PFSK-1 (cell line): ENCODE results near the gene SSH2.

Experiments
- FOXP2 ChIP-seq: optimal IDR thresholded peaks from 2 replicates; pipeline ENCODE3; 2011; ENCODE audit warnings: borderline replicate concordance, control low read depth, inconsistent platforms; ENCODE audit not compliant: insufficient read depth; ENCODE audit errors: extremely low read length, extremely low read depth
- POLR2AphosphoS5 ChIP-seq: IDR thresholded peaks from 2 replicates; pipeline ENCODE4 v1.6.1; 2012; ENCODE audit warnings: low read depth, mild to moderate bottlenecking, control low read depth, low read length, moderate library complexity
- SIN3A ChIP-seq: IDR thresholded peaks from 2 replicates; pipeline ENCODE4 v1.6.1; 2012; ENCODE audit warnings: mild to moderate bottlenecking, low read length, moderate library complexity, borderline replicate concordance; ENCODE audit not compliant: insufficient read depth
- TAF1 ChIP-seq: IDR thresholded peaks from 2 replicates; pipeline ENCODE4 v1.6.1; 2012; ENCODE audit warnings: low read length, control low read depth, borderline replicate concordance; ENCODE audit not compliant: insufficient read depth
- TF ChIP-seq, protein P1 (sequence below), 2 experiments: IDR thresholded peaks; 2 replicates each; pipeline versions ENCODE4 v1.6.1 to v1.8.0; 2011 to 2012; ENCODE audit warnings: low read depth in 2 of 2, low read length in 2 of 2, control low read depth in 1 of 2, inconsistent platforms in 1 of 2, mild to moderate bottlenecking in 1 of 2, moderate library complexity in 1 of 2; ENCODE audit not compliant: insufficient read depth in 1 of 2

The SSH2 gene

DNA sequence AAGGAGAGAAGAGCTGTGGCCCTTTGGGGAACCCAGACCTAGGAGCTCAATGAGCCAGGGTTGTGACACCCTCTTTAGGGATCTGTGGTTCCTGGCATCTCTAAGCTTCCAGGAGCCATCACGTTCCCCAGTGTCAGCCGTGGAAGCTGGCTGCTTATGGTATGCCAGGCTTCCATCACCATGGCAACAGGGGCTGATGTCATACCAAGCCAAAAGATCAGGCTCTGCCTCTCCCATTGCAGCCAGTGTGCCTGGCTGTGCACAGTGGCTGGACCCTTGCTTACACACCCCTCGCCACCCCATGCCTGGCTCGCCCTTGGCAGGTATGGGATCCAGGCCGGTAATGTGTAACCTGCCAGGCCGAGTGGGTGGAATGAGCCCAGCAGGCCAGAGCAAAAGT, 91.1 kb downstream of the SSH2 start:
- TF ChIP-seq SIN3A = no peak
- TF ChIP-seq FOXP2 = no peak
- no peak for TF ChIP-seq POLR2AphosphoS5
- TF ChIP-seq TAF1 = no peak
- TF ChIP-seq, protein P1, sequence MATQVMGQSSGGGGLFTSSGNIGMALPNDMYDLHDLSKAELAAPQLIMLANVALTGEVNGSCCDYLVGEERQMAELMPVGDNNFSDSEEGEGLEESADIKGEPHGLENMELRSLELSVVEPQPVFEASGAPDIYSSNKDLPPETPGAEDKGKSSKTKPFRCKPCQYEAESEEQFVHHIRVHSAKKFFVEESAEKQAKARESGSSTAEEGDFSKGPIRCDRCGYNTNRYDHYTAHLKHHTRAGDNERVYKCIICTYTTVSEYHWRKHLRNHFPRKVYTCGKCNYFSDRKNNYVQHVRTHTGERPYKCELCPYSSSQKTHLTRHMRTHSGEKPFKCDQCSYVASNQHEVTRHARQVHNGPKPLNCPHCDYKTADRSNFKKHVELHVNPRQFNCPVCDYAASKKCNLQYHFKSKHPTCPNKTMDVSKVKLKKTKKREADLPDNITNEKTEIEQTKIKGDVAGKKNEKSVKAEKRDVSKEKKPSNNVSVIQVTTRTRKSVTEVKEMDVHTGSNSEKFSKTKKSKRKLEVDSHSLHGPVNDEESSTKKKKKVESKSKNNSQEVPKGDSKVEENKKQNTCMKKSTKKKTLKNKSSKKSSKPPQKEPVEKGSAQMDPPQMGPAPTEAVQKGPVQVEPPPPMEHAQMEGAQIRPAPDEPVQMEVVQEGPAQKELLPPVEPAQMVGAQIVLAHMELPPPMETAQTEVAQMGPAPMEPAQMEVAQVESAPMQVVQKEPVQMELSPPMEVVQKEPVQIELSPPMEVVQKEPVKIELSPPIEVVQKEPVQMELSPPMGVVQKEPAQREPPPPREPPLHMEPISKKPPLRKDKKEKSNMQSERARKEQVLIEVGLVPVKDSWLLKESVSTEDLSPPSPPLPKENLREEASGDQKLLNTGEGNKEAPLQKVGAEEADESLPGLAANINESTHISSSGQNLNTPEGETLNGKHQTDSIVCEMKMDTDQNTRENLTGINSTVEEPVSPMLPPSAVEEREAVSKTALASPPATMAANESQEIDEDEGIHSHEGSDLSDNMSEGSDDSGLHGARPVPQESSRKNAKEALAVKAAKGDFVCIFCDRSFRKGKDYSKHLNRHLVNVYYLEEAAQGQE (IDR thresholded peaks at IDR 0.05; ENCODE audit: insufficient read depth in 1 of 2, low read depth in 2 of 2, low read length in 2 of 2) = no peak

DNA sequence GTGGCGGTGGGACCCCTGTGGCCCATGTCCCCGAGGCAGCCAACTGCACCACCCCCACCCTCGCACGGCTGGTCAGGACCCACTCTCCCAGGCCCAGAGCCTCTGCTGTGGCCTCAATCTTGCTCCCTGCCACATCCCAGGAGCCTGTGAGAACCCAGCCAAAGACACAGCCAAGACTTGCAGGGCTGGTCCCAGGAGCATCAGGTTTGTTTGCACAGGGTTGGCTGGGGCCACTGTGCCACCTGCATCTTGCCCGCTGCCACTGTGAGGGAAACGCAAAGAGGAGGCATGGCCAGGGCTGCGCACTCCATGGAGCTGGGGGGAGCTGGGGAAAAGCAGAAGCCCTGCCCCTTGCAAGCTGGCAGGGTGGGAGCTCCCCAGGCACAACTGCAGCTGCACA, 92.5 kb downstream of the SSH2 start:
- TF ChIP-seq, protein P1 (IDR thresholded peaks at IDR 0.05; ENCODE audit: insufficient read depth in 1 of 2, low read depth in 2 of 2, low read length in 2 of 2) = no peak
- TF ChIP-seq POLR2AphosphoS5 (no peak), SIN3A (no peak), FOXP2 (no peak), TAF1 (no peak)

DNA sequence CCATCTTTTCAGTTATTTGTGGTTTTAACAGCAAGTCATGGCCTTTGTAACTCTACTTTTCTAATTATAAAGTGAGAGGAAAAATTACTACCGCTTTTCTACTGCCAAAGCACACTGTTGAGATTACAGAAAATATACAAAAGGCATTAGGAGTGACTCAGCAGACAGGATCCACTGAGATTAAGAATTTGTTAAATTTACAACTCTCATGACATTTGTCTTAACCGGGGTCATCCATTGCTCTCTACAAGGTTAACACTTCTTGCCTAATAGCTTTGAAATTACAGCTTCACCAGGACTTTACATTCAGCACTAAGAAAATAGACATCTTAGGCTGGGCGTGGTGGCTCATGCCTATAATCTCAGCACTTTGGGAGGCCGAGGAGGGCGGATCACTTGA, 93.4 kb downstream of the SSH2 start:
- TF ChIP-seq SIN3A (no peak), FOXP2 (no peak), TAF1 (no peak), POLR2AphosphoS5 (no peak)
- TF ChIP-seq, protein P1 (IDR thresholded peaks at IDR 0.05; ENCODE audit: insufficient read depth in 1 of 2, low read depth in 2 of 2, low read length in 2 of 2) = no peak

DNA sequence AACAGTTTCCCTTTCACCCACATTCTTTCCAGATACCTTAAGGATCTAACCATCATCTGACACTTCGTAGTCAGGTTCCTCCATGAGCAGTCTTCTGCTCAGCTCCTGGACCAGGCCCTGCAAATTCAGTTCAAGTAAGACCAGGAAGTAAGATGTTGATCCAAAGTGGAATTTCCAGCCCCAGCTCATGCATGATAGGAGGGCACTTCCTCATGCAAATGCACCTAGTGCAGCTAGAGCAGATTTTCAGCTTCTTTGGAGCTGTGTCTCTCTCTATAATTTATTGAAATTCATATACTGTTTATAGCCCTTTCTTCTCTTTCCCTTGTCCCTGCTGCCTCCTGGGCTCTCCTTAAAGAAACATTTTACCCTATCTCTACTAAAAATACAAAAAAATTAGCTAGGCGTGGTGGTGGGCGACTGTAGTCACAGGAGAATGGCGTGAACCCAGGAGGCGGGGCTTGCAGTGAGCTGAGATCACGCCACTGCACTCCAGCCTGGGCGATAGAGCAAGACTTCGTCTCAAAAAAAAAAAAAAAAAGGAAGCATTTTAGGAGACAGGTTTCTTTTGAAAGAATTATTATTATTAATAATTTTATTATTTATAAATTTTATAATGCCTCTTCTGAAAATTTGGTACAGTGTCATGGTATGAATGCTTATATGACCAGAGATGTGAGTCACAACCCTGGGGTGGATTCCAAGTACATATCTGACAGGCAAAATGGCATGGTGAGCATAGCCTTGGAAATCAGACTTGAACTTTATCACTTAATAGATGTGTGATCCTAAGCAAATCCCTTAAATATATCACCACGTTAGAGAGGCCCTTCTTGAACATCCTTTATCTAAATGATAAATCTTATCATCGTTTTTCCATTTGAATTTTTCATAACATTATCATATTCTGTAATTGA, 94.3 kb downstream of the SSH2 start:
- no peak for TF ChIP-seq FOXP2
- TF ChIP-seq, protein P1 (IDR thresholded peaks at IDR 0.05; ENCODE audit: insufficient read depth in 1 of 2, low read depth in 2 of 2, low read length in 2 of 2) = no peak
- no peak for TF ChIP-seq POLR2AphosphoS5
- no peak for TF ChIP-seq SIN3A
- no peak for TF ChIP-seq TAF1
